HL-60 (cell line): ENCODE results near the gene JMJD1C.
"Not testable (repeated sequence)": the region's sequence is repeated elsewhere in the genome, so short reads cannot be mapped to it uniquely, and the experiment has no call there.

Experiments used
- DNase-seq, 2 experiments: peaks; one replicate each; pipeline ENCODE4 v3.0.0-alpha.2; 2010 to 2020; ENCODE audit warnings: low read depth in 1 of 2, low spot score in 1 of 2
- H3K27ac ChIP-seq: fragments of 250-450 bp; sonication (Bioruptor Pico); replicated peaks from 2 replicates; pipeline ENCODE4 v1.5.1; 2020; ENCODE audit warnings: mild to moderate bottlenecking, moderate library complexity
- H3K27me3 ChIP-seq: fragments of 250-450 bp; sonication (Bioruptor Pico); 2 replicates; pipeline ENCODE4 v1.5.1; 2021; ENCODE audit warnings: mild to moderate bottlenecking, moderate library complexity; ENCODE audit not compliant: insufficient read depth, poor library complexity, severe bottlenecking
- H3K4me3 ChIP-seq: replicated peaks from 2 replicates; pipeline ENCODE4 v1.5.1; 2011; ENCODE audit warnings: mild to moderate bottlenecking, control low read depth, low read length; ENCODE audit not compliant: insufficient read depth
- GABPA ChIP-seq: IDR thresholded peaks from 2 replicates; pipeline ENCODE4 v1.6.1; 2012; ENCODE audit warnings: low read depth
- POLR2AphosphoS5 ChIP-seq: IDR thresholded peaks from 2 replicates; pipeline ENCODE4 v1.6.1; 2012; ENCODE audit warnings: low read depth
- SPI1 ChIP-seq: IDR thresholded peaks from 2 replicates; pipeline ENCODE4 v1.6.1; 2012; ENCODE audit warnings: low read depth, mild to moderate bottlenecking, borderline replicate concordance
- TF ChIP-seq, protein P1 (sequence below): IDR thresholded peaks from 2 replicates; pipeline ENCODE4 v1.6.1; 2012; ENCODE audit warnings: low read depth; ENCODE audit not compliant: insufficient replicate concordance
- TF ChIP-seq, protein P2 (sequence below): IDR thresholded peaks from one replicate; pipeline ENCODE4 v1.5.1; 2011; ENCODE audit warnings: low read length, control low read depth, inconsistent platforms; ENCODE audit not compliant: insufficient read depth

JMJD1C gene

DNA sequence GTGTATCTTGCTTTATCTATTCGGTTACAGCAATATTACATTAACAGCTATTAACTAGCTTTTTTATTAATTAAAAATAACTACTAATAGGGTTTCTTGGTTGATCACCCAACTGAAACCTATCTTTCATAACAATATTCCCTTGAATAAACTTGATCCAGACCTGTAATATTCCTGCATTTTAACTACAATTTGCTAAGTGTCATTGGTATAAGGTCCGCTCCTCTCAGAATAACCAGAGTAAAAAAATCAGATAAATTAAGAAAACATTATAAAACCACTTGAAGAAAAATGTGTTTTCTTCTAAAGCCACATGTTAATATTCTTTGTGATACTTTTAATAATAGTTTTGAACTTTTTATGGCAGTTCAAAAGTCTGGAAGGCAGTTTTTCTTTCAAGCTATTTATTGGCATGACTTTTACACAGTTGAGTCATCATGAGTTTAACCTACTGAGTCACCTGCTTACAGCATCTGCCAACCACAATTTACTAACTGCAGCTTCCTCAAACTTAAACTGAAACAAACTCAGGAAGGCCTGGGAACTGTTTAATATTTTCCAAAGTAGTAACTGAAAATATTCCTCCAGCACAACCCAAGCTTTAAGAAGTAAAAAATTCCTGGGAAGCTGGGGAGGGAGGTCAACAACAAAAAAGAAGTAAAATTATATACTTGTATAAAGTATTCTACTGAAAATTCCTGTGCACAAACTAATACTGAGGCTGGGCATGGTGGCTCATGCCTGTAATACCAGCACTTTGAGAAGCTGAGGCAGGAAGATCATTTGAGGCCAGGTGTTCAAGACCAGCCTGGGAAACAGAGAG is 229.5 kb downstream of the JMJD1C start:
- DNase-seq, result peak; percentile 66 to 74
- Histone ChIP-seq H3K27me3 (no peaks in the 10 kb centered on the region), H3K27ac (peak overlapping the region; percentile 85), H3K4me3 (no peak overlapping the region)
- peak; percentile 50; the same call in 1 of the 2 replicates for TF ChIP-seq SPI1
- TF ChIP-seq, protein P1, sequence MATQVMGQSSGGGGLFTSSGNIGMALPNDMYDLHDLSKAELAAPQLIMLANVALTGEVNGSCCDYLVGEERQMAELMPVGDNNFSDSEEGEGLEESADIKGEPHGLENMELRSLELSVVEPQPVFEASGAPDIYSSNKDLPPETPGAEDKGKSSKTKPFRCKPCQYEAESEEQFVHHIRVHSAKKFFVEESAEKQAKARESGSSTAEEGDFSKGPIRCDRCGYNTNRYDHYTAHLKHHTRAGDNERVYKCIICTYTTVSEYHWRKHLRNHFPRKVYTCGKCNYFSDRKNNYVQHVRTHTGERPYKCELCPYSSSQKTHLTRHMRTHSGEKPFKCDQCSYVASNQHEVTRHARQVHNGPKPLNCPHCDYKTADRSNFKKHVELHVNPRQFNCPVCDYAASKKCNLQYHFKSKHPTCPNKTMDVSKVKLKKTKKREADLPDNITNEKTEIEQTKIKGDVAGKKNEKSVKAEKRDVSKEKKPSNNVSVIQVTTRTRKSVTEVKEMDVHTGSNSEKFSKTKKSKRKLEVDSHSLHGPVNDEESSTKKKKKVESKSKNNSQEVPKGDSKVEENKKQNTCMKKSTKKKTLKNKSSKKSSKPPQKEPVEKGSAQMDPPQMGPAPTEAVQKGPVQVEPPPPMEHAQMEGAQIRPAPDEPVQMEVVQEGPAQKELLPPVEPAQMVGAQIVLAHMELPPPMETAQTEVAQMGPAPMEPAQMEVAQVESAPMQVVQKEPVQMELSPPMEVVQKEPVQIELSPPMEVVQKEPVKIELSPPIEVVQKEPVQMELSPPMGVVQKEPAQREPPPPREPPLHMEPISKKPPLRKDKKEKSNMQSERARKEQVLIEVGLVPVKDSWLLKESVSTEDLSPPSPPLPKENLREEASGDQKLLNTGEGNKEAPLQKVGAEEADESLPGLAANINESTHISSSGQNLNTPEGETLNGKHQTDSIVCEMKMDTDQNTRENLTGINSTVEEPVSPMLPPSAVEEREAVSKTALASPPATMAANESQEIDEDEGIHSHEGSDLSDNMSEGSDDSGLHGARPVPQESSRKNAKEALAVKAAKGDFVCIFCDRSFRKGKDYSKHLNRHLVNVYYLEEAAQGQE, result no peak

DNA sequence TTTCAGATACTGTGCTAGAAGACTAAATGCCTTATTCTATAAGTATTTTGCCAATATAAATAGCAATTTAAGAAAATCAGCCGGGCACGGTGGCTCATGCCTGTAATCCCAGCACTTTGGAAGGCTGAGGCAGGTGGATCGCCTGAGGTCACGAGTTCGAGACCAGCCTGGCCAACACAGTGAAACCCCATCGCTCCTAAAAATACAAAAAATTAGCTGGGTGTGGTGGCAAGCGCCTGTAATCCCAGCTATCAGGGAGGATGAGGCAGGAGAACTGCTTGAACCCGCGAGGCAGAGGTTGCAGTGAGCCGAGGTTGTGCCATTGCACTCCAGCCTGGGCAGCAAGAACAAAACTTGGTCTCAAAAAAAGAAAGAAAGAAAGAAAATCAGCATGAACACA is 230.6 kb downstream of the JMJD1C start:
- H3K4me3 ChIP-seq, H3K27me3 ChIP-seq, DNase-seq: not testable (repeated sequence)
- peak overlapping the region; percentile 85 for H3K27ac ChIP-seq

DNA sequence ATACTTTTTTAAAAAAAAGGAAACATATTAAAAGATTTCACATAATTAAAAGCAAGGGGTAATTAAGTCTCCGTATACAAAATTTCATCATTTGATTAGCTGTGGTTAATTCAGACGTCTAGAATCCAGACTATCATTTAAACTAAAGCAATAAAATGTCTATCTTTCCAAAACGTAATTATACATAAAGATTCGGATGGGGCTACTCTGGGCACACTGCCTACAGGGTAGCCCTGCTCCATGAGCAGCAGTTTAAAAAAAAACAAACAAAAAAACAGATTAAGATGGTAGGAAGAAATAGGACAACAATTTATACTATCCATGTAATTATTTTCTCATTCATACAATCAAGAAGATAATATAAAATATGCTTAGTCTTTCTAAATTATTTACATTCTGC is 236.6 kb downstream of the JMJD1C start:
- no peaks in the 10 kb centered on the region for H3K27me3 ChIP-seq
- H3K27ac ChIP-seq, result no peak overlapping the region
- TF ChIP-seq, protein P2, sequence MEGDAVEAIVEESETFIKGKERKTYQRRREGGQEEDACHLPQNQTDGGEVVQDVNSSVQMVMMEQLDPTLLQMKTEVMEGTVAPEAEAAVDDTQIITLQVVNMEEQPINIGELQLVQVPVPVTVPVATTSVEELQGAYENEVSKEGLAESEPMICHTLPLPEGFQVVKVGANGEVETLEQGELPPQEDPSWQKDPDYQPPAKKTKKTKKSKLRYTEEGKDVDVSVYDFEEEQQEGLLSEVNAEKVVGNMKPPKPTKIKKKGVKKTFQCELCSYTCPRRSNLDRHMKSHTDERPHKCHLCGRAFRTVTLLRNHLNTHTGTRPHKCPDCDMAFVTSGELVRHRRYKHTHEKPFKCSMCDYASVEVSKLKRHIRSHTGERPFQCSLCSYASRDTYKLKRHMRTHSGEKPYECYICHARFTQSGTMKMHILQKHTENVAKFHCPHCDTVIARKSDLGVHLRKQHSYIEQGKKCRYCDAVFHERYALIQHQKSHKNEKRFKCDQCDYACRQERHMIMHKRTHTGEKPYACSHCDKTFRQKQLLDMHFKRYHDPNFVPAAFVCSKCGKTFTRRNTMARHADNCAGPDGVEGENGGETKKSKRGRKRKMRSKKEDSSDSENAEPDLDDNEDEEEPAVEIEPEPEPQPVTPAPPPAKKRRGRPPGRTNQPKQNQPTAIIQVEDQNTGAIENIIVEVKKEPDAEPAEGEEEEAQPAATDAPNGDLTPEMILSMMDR, result no peak
- no peak for TF ChIP-seq SPI1
- no peak for TF ChIP-seq POLR2AphosphoS5
- TF ChIP-seq, protein P1, result no peak
- TF ChIP-seq GABPA, result no peak
- no peak overlapping the region for H3K4me3 ChIP-seq
- DNase-seq, result no peak

DNA sequence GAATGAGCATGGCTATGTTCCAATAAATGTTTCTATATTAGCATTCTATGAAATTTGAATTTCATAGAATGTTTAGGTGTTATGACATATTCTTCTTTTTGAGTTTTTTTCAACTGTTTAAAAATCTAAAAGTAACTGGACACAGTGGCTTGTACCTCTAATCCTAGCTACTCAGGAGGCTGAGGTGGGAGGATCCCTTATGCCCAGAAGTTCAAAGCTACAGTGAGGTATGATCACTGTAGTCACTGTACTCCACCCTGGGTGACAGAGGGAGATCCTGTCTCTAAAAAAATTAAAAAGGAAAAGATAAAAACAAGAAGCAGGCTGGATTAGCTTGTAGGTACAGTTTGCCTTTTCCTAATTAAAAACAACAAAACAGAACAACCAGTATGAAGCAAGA is 237.5 kb downstream of the JMJD1C start:
- TF ChIP-seq SPI1 (no peak), POLR2AphosphoS5 (no peak), GABPA (no peak)
- TF ChIP-seq, protein P1, result no peak
- TF ChIP-seq, protein P2, result no peak
- no peak overlapping the region for H3K4me3 ChIP-seq
- no peak for DNase-seq
- H3K27ac ChIP-seq, result no peak overlapping the region
- H3K27me3 ChIP-seq, result no peaks in the 10 kb centered on the region
